ENCODE results near the gene KLF11. TPM values are rescaled to one million over a fixed set of nuclear protein-coding genes. Genes with fewer than 3 reads are reported as not detected.

The KLF11 gene
- polyA plus RNA-seq, 1 of the 3 experiments (the other 2 are of a cell fraction): 9.5 TPM

- Histone ChIP-seq H3K27ac (ENCODE audit: low read depth in 2 of 2, low read length in 1 of 2) (no peak overlapping the region), H2AFZ (ENCODE audit: low read depth) (no peak overlapping the region), H3K27me3 (ENCODE audit: insufficient read depth) (peaks cover 25% of the 10 kb centered on the region), H3F3A (replicated peaks; ENCODE audit: insufficient read depth) (peaks cover 7% of the 10 kb centered on the region), H3K4me3 (ENCODE audit: low read depth in 2 of 2, low read length in 1 of 2) (no peak overlapping the region), H3K4me1 (ENCODE audit: control insufficient read depth in 1 of 2, insufficient read depth in 2 of 2, low read depth in 1 of 2, low read length in 1 of 2) (no peaks in the 10 kb centered on the region; a peak in 1 of 4 replicates), H3K9me3 (no peaks in the 10 kb centered on the region), H3K36me3 (replicated peaks in 1 of 2; ENCODE audit: control insufficient read depth in 1 of 2, insufficient read depth in 2 of 2, low read length in 1 of 2) (no peaks in the 10 kb centered on the region), H3K79me2 (ENCODE audit: insufficient read depth) (no peaks in the 10 kb centered on the region), H3K4me2 (no peak overlapping the region), H4K20me1 (ENCODE audit: insufficient read depth) (no peaks in the 10 kb centered on the region), H3K9ac (no peak overlapping the region), H3K9me2 (no peaks in the 10 kb centered on the region)
- ChIA-PET POLR2A (no interaction called here), CTCF (interaction anchor here (0.8 to 36.2 kb wide), 7 partner anchors 8 to 351 kb away, joined by 3 to 946 read pairs (median 6); partner anchors contain the start of gene CYS1)
- 83% methylated on average over 12 of the region's 12 CpGs for WGBS (ENCODE audit: low lambda C conversion rate)
- no peak for DNase-seq
- TF ChIP-seq, protein P1, sequence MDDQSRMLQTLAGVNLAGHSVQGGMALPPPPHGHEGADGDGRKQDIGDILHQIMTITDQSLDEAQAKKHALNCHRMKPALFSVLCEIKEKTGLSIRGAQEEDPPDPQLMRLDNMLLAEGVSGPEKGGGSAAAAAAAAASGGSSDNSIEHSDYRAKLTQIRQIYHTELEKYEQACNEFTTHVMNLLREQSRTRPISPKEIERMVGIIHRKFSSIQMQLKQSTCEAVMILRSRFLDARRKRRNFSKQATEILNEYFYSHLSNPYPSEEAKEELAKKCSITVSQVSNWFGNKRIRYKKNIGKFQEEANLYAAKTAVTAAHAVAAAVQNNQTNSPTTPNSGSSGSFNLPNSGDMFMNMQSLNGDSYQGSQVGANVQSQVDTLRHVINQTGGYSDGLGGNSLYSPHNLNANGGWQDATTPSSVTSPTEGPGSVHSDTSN (IDR thresholded peaks at IDR 0.05): no peak
- no peak for TF ChIP-seq POLR2AphosphoS5 (IDR thresholded peaks at IDR 0.05; ENCODE audit: low read depth, low read length)
- TF ChIP-seq FOSL2 (IDR thresholded peaks at IDR 0.05; ENCODE audit: borderline replicate concordance, low read depth): no peak
- TF ChIP-seq SMC3 (IDR thresholded peaks at IDR 0.05; ENCODE audit: low read depth, low read length): no peak
- TF ChIP-seq JUND (IDR thresholded peaks at IDR 0.05): no peak
- TF ChIP-seq EZH2phosphoT487 (IDR thresholded peaks at IDR 0.05; ENCODE audit: borderline replicate concordance, low read depth): no peak
- TF ChIP-seq RXRA (IDR thresholded peaks at IDR 0.05; ENCODE audit: borderline replicate concordance, low read depth): no peak
These were observed 41.0 kb downstream of the KLF11 start for GRCh38 chr2:10084223-10084865.

DNA sequence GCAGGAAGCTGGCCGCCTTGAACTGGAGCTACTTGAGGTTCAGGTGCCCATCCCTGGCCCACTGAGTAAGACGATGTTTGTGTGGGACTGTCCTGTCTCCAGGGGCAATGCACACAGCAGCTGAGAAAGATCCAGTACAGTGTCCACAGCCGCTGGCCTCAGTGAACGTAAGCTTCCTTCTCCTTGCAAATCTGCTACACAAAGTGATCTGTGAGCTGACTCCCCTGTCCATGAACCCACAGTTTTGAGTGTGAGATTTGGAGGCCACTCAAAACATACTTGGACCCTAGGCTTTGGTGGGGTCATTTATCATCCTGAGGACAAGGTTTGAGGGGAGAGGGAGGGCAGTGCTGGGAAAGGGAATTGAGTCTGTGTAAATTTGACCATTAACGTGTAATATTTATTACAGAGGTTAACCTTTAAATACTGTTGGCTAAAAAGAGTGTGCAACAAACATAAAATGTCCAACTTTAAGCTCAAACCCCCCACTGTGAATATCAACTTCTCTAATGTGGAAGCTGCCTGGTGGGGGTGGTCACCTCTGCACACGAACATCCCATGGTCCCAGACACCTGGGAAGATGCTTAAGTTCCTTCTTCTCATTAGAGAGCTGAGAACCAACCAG, 41.8 kb downstream of the KLF11 start:
- peaks cover 24% of the 10 kb centered on the region for H3K27me3 ChIP-seq (ENCODE audit: insufficient read depth)
- no peaks in the 10 kb centered on the region for H3K9me3 ChIP-seq
- no peak overlapping the region for H3K27ac ChIP-seq (ENCODE audit: low read depth in 2 of 2, low read length in 1 of 2)
- peaks cover 6% of the 10 kb centered on the region for H3F3A ChIP-seq (replicated peaks; ENCODE audit: insufficient read depth)
- H3K9me2 ChIP-seq: no peaks in the 10 kb centered on the region
- no peak for DNase-seq
- no peak overlapping the region for H3K4me2 ChIP-seq
- H2AFZ ChIP-seq (ENCODE audit: low read depth): no peak overlapping the region
- no peaks in the 10 kb centered on the region for H4K20me1 ChIP-seq (ENCODE audit: insufficient read depth)
- H3K4me1 ChIP-seq (ENCODE audit: control insufficient read depth in 1 of 2, insufficient read depth in 2 of 2, low read depth in 1 of 2, low read length in 1 of 2): no peaks in the 10 kb centered on the region; a peak in 1 of 4 replicates
- ChIA-PET CTCF (interaction anchor here (0.8 to 36.2 kb wide), 8 partner anchors 9 to 350 kb away, joined by 3 to 946 read pairs (median 5); partner anchors contain the start of gene CYS1), POLR2A (no interaction called here)
- WGBS (ENCODE audit: low lambda C conversion rate): 77% methylated on average over 5 of the region's 6 CpGs
- H3K9ac ChIP-seq: no peak overlapping the region
- no peak overlapping the region for H3K4me3 ChIP-seq (ENCODE audit: low read depth in 2 of 2, low read length in 1 of 2)
- H3K36me3 ChIP-seq (replicated peaks in 1 of 2; ENCODE audit: control insufficient read depth in 1 of 2, insufficient read depth in 2 of 2, low read length in 1 of 2): no peaks in the 10 kb centered on the region
- no peaks in the 10 kb centered on the region for H3K79me2 ChIP-seq (ENCODE audit: insufficient read depth)
- no peak for TF ChIP-seq YY1 (IDR thresholded peaks at IDR 0.05; ENCODE audit: low read depth)
- TF ChIP-seq MAX (IDR thresholded peaks at IDR 0.05; ENCODE audit: low read depth): no peak
- TF ChIP-seq, protein P2, sequence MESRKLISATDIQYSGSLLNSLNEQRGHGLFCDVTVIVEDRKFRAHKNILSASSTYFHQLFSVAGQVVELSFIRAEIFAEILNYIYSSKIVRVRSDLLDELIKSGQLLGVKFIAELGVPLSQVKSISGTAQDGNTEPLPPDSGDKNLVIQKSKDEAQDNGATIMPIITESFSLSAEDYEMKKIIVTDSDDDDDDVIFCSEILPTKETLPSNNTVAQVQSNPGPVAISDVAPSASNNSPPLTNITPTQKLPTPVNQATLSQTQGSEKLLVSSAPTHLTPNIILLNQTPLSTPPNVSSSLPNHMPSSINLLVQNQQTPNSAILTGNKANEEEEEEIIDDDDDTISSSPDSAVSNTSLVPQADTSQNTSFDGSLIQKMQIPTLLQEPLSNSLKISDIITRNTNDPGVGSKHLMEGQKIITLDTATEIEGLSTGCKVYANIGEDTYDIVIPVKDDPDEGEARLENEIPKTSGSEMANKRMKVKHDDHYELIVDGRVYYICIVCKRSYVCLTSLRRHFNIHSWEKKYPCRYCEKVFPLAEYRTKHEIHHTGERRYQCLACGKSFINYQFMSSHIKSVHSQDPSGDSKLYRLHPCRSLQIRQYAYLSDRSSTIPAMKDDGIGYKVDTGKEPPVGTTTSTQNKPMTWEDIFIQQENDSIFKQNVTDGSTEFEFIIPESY (IDR thresholded peaks at IDR 0.05; ENCODE audit: borderline replicate concordance, low read depth): no peak
- no peak for TF ChIP-seq CHD2 (IDR thresholded peaks at IDR 0.05; ENCODE audit: low read length, partially characterized antibody)
- TF ChIP-seq SMC3 (IDR thresholded peaks at IDR 0.05; ENCODE audit: low read depth, low read length): no peak
